DND-41 (cell line): ENCODE results near the gene SLC6A17.

ENCODE experiments used
- ATAC-seq: fragments of 200-7000 bp; cut with Tn5 transposase; 3 replicates; pipeline ENCODE4 v1.9.1; 2021; ENCODE audit warnings: low read depth; ENCODE audit not compliant: insufficient read depth
- DNase-seq: peaks from one replicate; pipeline ENCODE4 v3.0.0-alpha.2; 2020
- H2AFZ ChIP-seq: 2 replicates; pipeline ENCODE4 v1.6.0; 2012; ENCODE audit warnings: low read depth, low read length
- H3K27ac ChIP-seq: 2 replicates; pipeline ENCODE4 v1.5.1; 2012; ENCODE audit warnings: low read length, inconsistent platforms
- H3K27me3 ChIP-seq: fragments of 200-600 bp; sonication (generic); 2 replicates; pipeline ENCODE4 v1.6.0; 2012; ENCODE audit warnings: low read length, mild to moderate bottlenecking, inconsistent platforms; ENCODE audit not compliant: insufficient read depth, poor library complexity
- H3K36me3 ChIP-seq: 2 replicates; pipeline ENCODE4 v1.5.1; 2012; ENCODE audit warnings: low read length, inconsistent platforms; ENCODE audit not compliant: insufficient read depth
- H3K4me1 ChIP-seq: 2 replicates; pipeline ENCODE4 v1.5.1; 2012; ENCODE audit warnings: mild to moderate bottlenecking, low read length; ENCODE audit not compliant: insufficient read depth
- H3K4me2 ChIP-seq: 2 replicates; pipeline ENCODE4 v1.6.0; 2012; ENCODE audit warnings: mild to moderate bottlenecking, moderate library complexity, low read length, inconsistent platforms; ENCODE audit not compliant: insufficient read depth
- H3K4me3 ChIP-seq, 2 experiments: fragments of 200-600 bp in 1 of 2; shearing (Covaris generic) in 1 of 2; 2 replicates each; pipeline ENCODE4 v1.5.1; 2012 to 2016; ENCODE audit warnings: inconsistent platforms in 2 of 2, low read length in 2 of 2, mild to moderate bottlenecking in 2 of 2, low read depth in 1 of 2, moderate library complexity in 1 of 2
- H3K79me2 ChIP-seq: 2 replicates; pipeline ENCODE4 v1.6.0; 2012; ENCODE audit warnings: low read length, inconsistent platforms; ENCODE audit not compliant: insufficient read depth
- H3K9ac ChIP-seq: 2 replicates; pipeline ENCODE4 v1.6.0; 2012; ENCODE audit warnings: low read depth, mild to moderate bottlenecking, inconsistent platforms, low read length, moderate library complexity
- H3K9me3 ChIP-seq: 2 replicates; pipeline ENCODE4 v1.5.1; 2012; ENCODE audit warnings: low read length, moderate library complexity, mild to moderate bottlenecking, inconsistent platforms; ENCODE audit not compliant: insufficient read depth, severe bottlenecking
- H4K20me1 ChIP-seq: 2 replicates; pipeline ENCODE4 v1.6.0; 2012; ENCODE audit warnings: low read length; ENCODE audit not compliant: insufficient read depth
- CTCF ChIP-seq: IDR thresholded peaks from 2 replicates; pipeline ENCODE4 v1.5.1; 2012; ENCODE audit warnings: borderline replicate concordance, low read length, moderate library complexity, mild to moderate bottlenecking; ENCODE audit not compliant: poor library complexity, severe bottlenecking; ENCODE audit errors: extremely low read depth
- EZH2 ChIP-seq: IDR thresholded peaks from 3 replicates; pipeline ENCODE4 v1.6.1; 2012; ENCODE audit warnings: borderline replicate concordance, low read depth, mild to moderate bottlenecking, moderate library complexity, low read length, inconsistent platforms; ENCODE audit not compliant: severe bottlenecking

The SLC6A17 gene

GRCh38 chr1:110249256-110249655 lies 99.0 kb downstream of the SLC6A17 start:
- no peak overlapping the region for H3K27ac ChIP-seq
- H3K27me3 ChIP-seq, result no peaks in the 10 kb centered on the region
- no peak overlapping the region for H2AFZ ChIP-seq
- H3K4me1 ChIP-seq, result no peaks in the 10 kb centered on the region
- no peaks in the 10 kb centered on the region for H3K79me2 ChIP-seq
- TF ChIP-seq EZH2 (no peak), CTCF (no peak)
- DNase-seq (no peak), ATAC-seq (no peak)
- H3K9ac ChIP-seq, result no peak overlapping the region
- no peak overlapping the region for H3K4me2 ChIP-seq
- H3K9me3 ChIP-seq, result no peaks in the 10 kb centered on the region
- H3K36me3 ChIP-seq, result no peaks in the 10 kb centered on the region
- no peaks in the 10 kb centered on the region for H4K20me1 ChIP-seq
- no peak overlapping the region for H3K4me3 ChIP-seq

GRCh38 chr1:110250008-110250407 lies 99.7 kb downstream of the SLC6A17 start:
- Histone ChIP-seq H3K4me1 (no peaks in the 10 kb centered on the region), H3K27me3 (no peaks in the 10 kb centered on the region), H3K9me3 (no peaks in the 10 kb centered on the region), H3K9ac (no peak overlapping the region), H3K4me3 (no peak overlapping the region), H3K36me3 (no peaks in the 10 kb centered on the region), H4K20me1 (no peaks in the 10 kb centered on the region), H3K4me2 (no peak overlapping the region), H3K27ac (no peak overlapping the region), H2AFZ (no peak overlapping the region), H3K79me2 (no peaks in the 10 kb centered on the region)
- DNase-seq (no peak), ATAC-seq (no peak)
- TF ChIP-seq EZH2 (no peak), CTCF (no peak)

- Histone ChIP-seq H3K4me2 (no peak overlapping the region), H3K36me3 (no peaks in the 10 kb centered on the region), H3K9ac (no peak overlapping the region), H3K27me3 (no peaks in the 10 kb centered on the region), H2AFZ (no peak overlapping the region), H3K9me3 (no peaks in the 10 kb centered on the region), H3K27ac (no peak overlapping the region), H3K79me2 (no peaks in the 10 kb centered on the region), H3K4me3 (no peak overlapping the region), H4K20me1 (no peaks in the 10 kb centered on the region), H3K4me1 (no peaks in the 10 kb centered on the region)
- TF ChIP-seq EZH2, result no peak
- no peak for TF ChIP-seq CTCF
- no peak for DNase-seq
- ATAC-seq, result no peak
These were observed 100.5 kb downstream of the SLC6A17 start for GRCh38 chr1:110250749-110251148.
